GM12873 (cell line): ENCODE data around the gene CST9L.

Experiments
- CTCF ChIP-seq: IDR thresholded peaks from 2 replicates; pipeline ENCODE4 v1.5.1; 2012; ENCODE audit warnings: low read depth, mild to moderate bottlenecking, moderate library complexity, low read length, control low read depth; ENCODE audit not compliant: insufficient read depth; ENCODE audit errors: missing control alignments

CST9L gene

GRCh38 chr20:23568320-23568970 lies at the start of gene CST9L:
Gene CST9L, minus strand, starts transcription at chr20:23568484. Its CDS starts 34 bp downstream, at chr20:23568450.
- TF ChIP-seq CTCF, result no peak

- TF ChIP-seq CTCF, result no peak
Measured at GRCh38 chr20:23614163-23614562, 45.9 kb upstream of the CST9L start.

- TF ChIP-seq CTCF, result no peak
Measured at GRCh38 chr20:23613676-23614075, 45.4 kb upstream of the CST9L start.

- TF ChIP-seq CTCF, result no peak
Measured at GRCh38 chr20:23612396-23612795, 44.1 kb upstream of the CST9L start.

- no peak for TF ChIP-seq CTCF
Measured at GRCh38 chr20:23609486-23610109, 41.3 kb upstream of the CST9L start.

- no peak for TF ChIP-seq CTCF
Measured at GRCh38 chr20:23608251-23608846, 40.1 kb upstream of the CST9L start.

GRCh38 chr20:23607497-23608245 lies 39.4 kb upstream of the CST9L start:
- TF ChIP-seq CTCF, result no peak
